Measurements from ENCODE around the gene RNPEP. TPM values are rescaled to one million over a fixed set of nuclear protein-coding genes. Genes with fewer than 3 reads are reported as not detected.

The RNPEP gene
- total and polyA plus RNA-seq, 2 experiments from 2014 or later = 32.1 to 80.3 TPM

DNA sequence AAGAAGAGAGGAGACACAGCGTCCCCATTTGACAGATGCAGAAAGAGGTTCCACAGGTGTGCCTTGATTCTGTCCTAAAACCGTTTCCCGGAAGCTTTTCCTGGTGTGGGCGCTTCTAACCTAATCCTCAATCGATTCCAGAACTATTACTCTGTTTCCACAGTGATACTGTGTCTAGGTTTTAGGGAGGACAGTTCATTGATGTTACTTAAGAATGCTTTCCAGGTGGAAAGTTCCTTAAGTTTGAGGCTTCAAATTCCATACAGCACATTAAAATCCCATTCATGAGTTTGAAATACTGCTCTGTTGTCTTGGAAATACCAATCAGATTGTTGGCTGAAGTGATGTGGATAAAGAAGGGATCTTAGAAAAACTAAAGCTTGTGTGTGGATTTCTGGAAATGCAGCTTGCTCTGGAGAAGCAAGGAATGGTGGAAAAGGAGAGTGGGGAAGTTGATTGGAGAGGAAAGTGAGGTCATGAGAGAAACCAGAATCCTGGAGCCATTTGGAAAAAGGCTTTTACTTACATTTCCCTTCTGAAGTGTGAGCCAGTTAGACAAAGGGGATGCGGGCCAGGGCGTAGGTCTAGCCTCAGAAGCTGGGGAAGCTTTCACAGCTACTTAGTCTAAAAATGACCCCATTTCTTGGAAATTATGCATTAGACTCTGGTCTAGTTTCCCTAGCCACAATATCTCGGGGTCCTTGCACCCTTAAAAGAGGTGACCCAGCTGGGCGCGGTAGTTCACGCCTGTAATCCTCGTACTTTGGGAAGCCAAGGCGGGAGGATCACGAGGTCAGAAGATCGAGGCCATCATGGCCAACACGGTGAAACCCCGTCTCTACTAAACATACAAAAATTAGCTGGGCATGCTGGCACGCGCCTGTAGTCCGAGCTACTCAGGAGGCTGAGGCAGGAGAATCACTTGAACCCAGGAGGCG, 34.6 kb downstream of the RNPEP start:
- H3K4me3 ChIP-seq = no peak overlapping the region

GRCh38 chr1:202017749-202018467, 35.5 kb downstream of the RNPEP start:
- DNase-seq (ENCODE audit: low spot score) = peak; percentile 33
- peak; percentile 52 for ATAC-seq
- no peak overlapping the region for H3K4me3 Mint-ChIP-seq
- no peaks in the 10 kb centered on the region for H3K9me2 ChIP-seq (ENCODE audit: insufficient read depth)
- peaks cover 20% of the 10 kb centered on the region for H3K4me1 Mint-ChIP-seq
- H3K36me3 Mint-ChIP-seq (ENCODE audit: low read depth) = peaks cover 19% of the 10 kb centered on the region; the same call in 2 of the 3 replicates
- no peaks in the 10 kb centered on the region for H3K27me3 ChIP-seq (ENCODE audit: insufficient read depth)
- H3F3A ChIP-seq (replicated peaks; ENCODE audit: low read depth) = no peaks in the 10 kb centered on the region
- H2AFZ ChIP-seq = no peak overlapping the region
- no peaks in the 10 kb centered on the region for H4K20me1 ChIP-seq (replicated peaks; ENCODE audit: insufficient read depth)
- H3K36me3 ChIP-seq (ENCODE audit: insufficient read depth) = no peaks in the 10 kb centered on the region
- H3K27me3 Mint-ChIP-seq (ENCODE audit: insufficient read depth, low read depth, poor library complexity) = peaks cover 2% of the 10 kb centered on the region
- no peak overlapping the region for H3K4me2 ChIP-seq
- H3K4me1 ChIP-seq (ENCODE audit: insufficient read depth) = peaks cover 6% of the 10 kb centered on the region; the same call in 1 of the 2 replicates
- no peak overlapping the region for H3K4me3 ChIP-seq
- no peak overlapping the region for H3K27ac Mint-ChIP-seq
- H3K9me3 Mint-ChIP-seq = no peaks in the 10 kb centered on the region
- no peak overlapping the region for H3K27ac ChIP-seq (ENCODE audit: low read depth)
- no peaks in the 10 kb centered on the region for H3K79me2 ChIP-seq (replicated peaks; ENCODE audit: insufficient read depth)
- TF ChIP-seq STAT1 (IDR thresholded peaks at IDR 0.05; ENCODE audit: unreplicated experiment) (no peak), EZH2phosphoT487 (IDR thresholded peaks at IDR 0.05; ENCODE audit: unreplicated experiment) (no peak), CREB1 (CRISPR knock-in tag; IDR thresholded peaks at IDR 0.05; ENCODE audit: low read depth) (no peak), REST (IDR thresholded peaks at IDR 0.05; ENCODE audit: unreplicated experiment) (no peak), NANOG (IDR thresholded peaks at IDR 0.05; ENCODE audit: borderline replicate concordance) (no peak)

More for the DNA sequence above, 34.6 kb downstream of the RNPEP start:
- Histone ChIP-seq H2AFZ (no peak overlapping the region), H3K4me1 (ENCODE audit: insufficient read depth) (peaks cover 6% of the 10 kb centered on the region; the same call in 1 of the 2 replicates), H3K27ac (ENCODE audit: low read depth) (no peak overlapping the region), H3F3A (replicated peaks; ENCODE audit: low read depth) (no peaks in the 10 kb centered on the region), H3K36me3 (ENCODE audit: insufficient read depth) (no peaks in the 10 kb centered on the region), H3K9me2 (ENCODE audit: insufficient read depth) (no peaks in the 10 kb centered on the region), H3K4me2 (no peak overlapping the region), H3K27me3 (ENCODE audit: insufficient read depth) (no peaks in the 10 kb centered on the region), H3K79me2 (replicated peaks; ENCODE audit: insufficient read depth) (no peaks in the 10 kb centered on the region), H4K20me1 (replicated peaks; ENCODE audit: insufficient read depth) (no peaks in the 10 kb centered on the region)
- no peak for TF ChIP-seq ETS1 (IDR thresholded peaks at IDR 0.05)
- no peak for TF ChIP-seq EZH2phosphoT487 (IDR thresholded peaks at IDR 0.05; ENCODE audit: unreplicated experiment)
- TF ChIP-seq CREB1 (CRISPR knock-in tag; IDR thresholded peaks at IDR 0.05; ENCODE audit: low read depth) = no peak
- DNase-seq (ENCODE audit: low spot score) (no peak), ATAC-seq (no peak)
- H3K36me3 Mint-ChIP-seq (ENCODE audit: low read depth) = peaks cover 19% of the 10 kb centered on the region; the same call in 2 of the 3 replicates
- no peaks in the 10 kb centered on the region for H3K9me3 Mint-ChIP-seq
- peaks cover 20% of the 10 kb centered on the region for H3K4me1 Mint-ChIP-seq
- no peak overlapping the region for H3K27ac Mint-ChIP-seq
- peaks cover 4% of the 10 kb centered on the region for H3K27me3 Mint-ChIP-seq (ENCODE audit: insufficient read depth, low read depth, poor library complexity)
- H3K4me3 Mint-ChIP-seq = no peak overlapping the region

All from GM23338 (cell line).